Right lobe of liver (tissue), 6 donors: ENCODE data around the gene SLC16A10. TPM values are rescaled to one million over a fixed set of nuclear protein-coding genes. Genes with fewer than 3 reads are reported as not detected.
A peak's percentile ranks its signal among the peaks of the same experiment; 100 is the strongest.

Source experiments
- ATAC-seq, 4 donors: fragments of 200-7000 bp; cut with Tn5 transposase; one replicate each; pipeline ENCODE4 v1.9.1; 2020; ENCODE audit warnings: mild to moderate bottlenecking in 4 of 4, moderate library complexity in 4 of 4
- DNase-seq, 3 donors: peaks; one replicate each; pipeline ENCODE4 v3.0.0-alpha.2; 2020
- H3K27ac ChIP-seq, 3 donors: fragments of 200-600 bp; one replicate each; pipeline ENCODE4 v1.8.0; 2022
- H3K27me3 ChIP-seq, 2 donors: fragments of 200-600 bp; one replicate each; pipeline ENCODE4 v1.8.0; 2022
- H3K36me3 ChIP-seq, 4 donors: fragments of 200-600 bp; sonication (generic) in 1 of 4; one replicate each; pipeline versions ENCODE4 v1.5.1 to v1.8.0; 2017 to 2022; ENCODE audit warnings: control low read depth in 1 of 4
- H3K4me1 ChIP-seq, 4 donors: fragments of 200-600 bp; sonication (generic) in 1 of 4; one replicate each; pipeline versions ENCODE4 v1.5.1 to v1.8.0; 2017 to 2022; ENCODE audit warnings: control low read depth in 1 of 4
- H3K4me3 ChIP-seq, 3 donors: fragments of 200-600 bp; one replicate each; pipeline ENCODE4 v1.8.0; 2022
- H3K9me3 ChIP-seq, 4 donors: fragments of 200-600 bp; sonication (generic) in 1 of 4; one replicate each; pipeline versions ENCODE4 v1.5.1 to v1.8.0; 2017 to 2022; ENCODE audit warnings: control low read depth in 1 of 4
- CTCF ChIP-seq, 4 donors: fragments of 200-600 bp in 3 of 4; fragments of 450-650 bp in 1 of 4; IDR thresholded peaks; one replicate each; pipeline versions ENCODE4 v1.5.1 to v1.8.0; 2016 to 2022; ENCODE audit warnings: antibody characterized with exemption in 4 of 4, mild to moderate bottlenecking in 2 of 4
- POLR2A ChIP-seq: fragments of 450-650 bp; IDR thresholded peaks from one replicate; pipeline ENCODE4 v1.6.1; 2017; ENCODE audit warnings: antibody characterized with exemption, mild to moderate bottlenecking
- WGBS: methylation state at CpG from one replicate; pipeline ENCODE4 v1.1.6; 2018; ENCODE audit warnings: low coverage, low lambda C conversion rate; ENCODE audit not compliant: insufficient coverage; ENCODE audit errors: missing lambda C conversion rate; 5-methylcytosine and 5-hydroxymethylcytosine counted together
- intact Hi-C, 2 donors: fragments of 100-400 bp; cut with DNase I; formaldehyde crosslinking; loops; one replicate each; pipeline versions ENCODE4 v1.11.2 to v1.14.1; 2022
- long read RNA-seq: library from polyadenylated mRNA; unstranded; transcript quantifications from one replicate; pipeline ENCODE4 v2.0.0, GENCODE V29; 2019
- total RNA-seq, 6 experiments: library from RNA; depleted of rRNA in 2 of 6; stranded (reverse); fragments of >200 nt in 2 of 6; fragmentation: NEBNext Ultra II Directional in 3 of 6; extraction: Animal tissue kit (Norgen Biotek cat#: 25700) in 3 of 6; gene quantifications; one replicate each; pipeline versions ENCODE4 v1.1.0 to v1.2.4, GENCODE V29; 2016 to 2023
- donor health status: DM: no; HTN: yes; CAD: no.
- donor health status: DM: no; HTN: no; CAD: no.
- donor health status: DM: no; HTN: no; CAD: no.
- donor health status: DM: no; HTN: yes; CAD: no.
- donor health status: DM: no; HTN: yes; CAD: no.

The SLC16A10 gene
- 10 to 100 TPM in 2 of 6 experiments, 1 to 10 TPM in 4; 2.9 to 15.8 (median 6.6) TPM for total RNA-seq
- long read RNA-seq, partial matches to known transcripts: 0 of 2 reads
- long read RNA-seq, other reads (novel, unspliced or antisense): 2 of 2 reads

- DNase-seq: peak; percentile 83 to 92 (median 87)
- no peaks in the 10 kb centered on the region for H3K36me3 ChIP-seq
- peak; percentile 96 to 99 (median 98) for ATAC-seq
- whole genome bisulfite sequencing: 0% methylated on average over 1 of the region's 86 CpGs
- intact Hi-C loops: no loop called here
- peaks cover 0 to 7% (median 0%) of the 10 kb centered on the region in 4 donors for H3K4me1 ChIP-seq
- peak within 1 kb of the TSS in 1 of 3 donors; percentile 47 for H3K27ac ChIP-seq
- H3K4me3 ChIP-seq: peak within 1 kb of the TSS; percentile 55 to 82 (median 60)
- no peaks in the 10 kb centered on the region for H3K27me3 ChIP-seq
- H3K9me3 ChIP-seq: no peaks in the 10 kb centered on the region
- peak in 1 of 4 donors; percentile 8 for TF ChIP-seq CTCF (IDR thresholded peaks at IDR 0.05)
- peak; percentile 64 for TF ChIP-seq POLR2A
Observed at GRCh38 chr6:111087106-111087835, at the start of gene SLC16A10. Gene SLC16A10, plus strand, starts transcription at chr6:111087503. Its CDS starts 250 bp downstream, at chr6:111087753.

GRCh38 chr6:111038534-111039252, 48.6 kb upstream of the SLC16A10 start:
- H3K4me1 ChIP-seq: no peaks in the 10 kb centered on the region
- no peak for DNase-seq
- TF ChIP-seq CTCF (IDR thresholded peaks at IDR 0.05): no peak
- no peak for TF ChIP-seq POLR2A
- no peak overlapping the region for H3K4me3 ChIP-seq
- no peaks in the 10 kb centered on the region for H3K9me3 ChIP-seq
- WGBS: 83% methylated on average over 6 of the region's 6 CpGs
- no peak for ATAC-seq
- H3K27ac ChIP-seq: no peak overlapping the region
- no peaks in the 10 kb centered on the region for H3K36me3 ChIP-seq
- no peaks in the 10 kb centered on the region for H3K27me3 ChIP-seq
- intact Hi-C loops: no loop called here

GRCh38 chr6:111041917-111042316, 45.4 kb upstream of the SLC16A10 start:
- DNase-seq: no peak
- Histone ChIP-seq H3K9me3 (no peaks in the 10 kb centered on the region), H3K36me3 (no peaks in the 10 kb centered on the region), H3K4me3 (no peak overlapping the region), H3K27me3 (no peaks in the 10 kb centered on the region), H3K4me1 (no peaks in the 10 kb centered on the region), H3K27ac (no peak overlapping the region)
- no peak for TF ChIP-seq CTCF (IDR thresholded peaks at IDR 0.05)
- TF ChIP-seq POLR2A: no peak
- no peak for ATAC-seq
- 81% methylated on average over 3 of the region's 4 CpGs for WGBS
- intact Hi-C loops: no loop called here

- intact Hi-C loops: no loop called here
- TF ChIP-seq CTCF (IDR thresholded peaks at IDR 0.05) (no peak), POLR2A (no peak)
- no peaks in the 10 kb centered on the region for H3K36me3 ChIP-seq
- no peaks in the 10 kb centered on the region for H3K27me3 ChIP-seq
- no peak for DNase-seq
- H3K4me1 ChIP-seq: no peaks in the 10 kb centered on the region
- no peaks in the 10 kb centered on the region for H3K9me3 ChIP-seq
- H3K27ac ChIP-seq: no peak overlapping the region
- 91% methylated on average over 4 of the region's 8 CpGs for WGBS
- H3K4me3 ChIP-seq: no peak overlapping the region
- no peak for ATAC-seq
Observed at GRCh38 chr6:111047244-111047643, 40.1 kb upstream of the SLC16A10 start.
